AG09319 (cell line): ENCODE results near the gene STMP1.
A peak's percentile ranks its signal among the peaks of the same experiment; 100 is the strongest.

ENCODE experiments used
- DNase-seq: peaks from one replicate; pipeline ENCODE4 v3.0.0-alpha.2; 2010; ENCODE audit warnings: low read depth; ENCODE audit errors: extremely low read depth
- TF ChIP-seq, protein P1 (sequence below): IDR thresholded peaks from 2 replicates; pipeline ENCODE4 v1.5.1; 2011; ENCODE audit warnings: low read depth, mild to moderate bottlenecking, inconsistent platforms, low read length, moderate library complexity

Gene STMP1

DNA sequence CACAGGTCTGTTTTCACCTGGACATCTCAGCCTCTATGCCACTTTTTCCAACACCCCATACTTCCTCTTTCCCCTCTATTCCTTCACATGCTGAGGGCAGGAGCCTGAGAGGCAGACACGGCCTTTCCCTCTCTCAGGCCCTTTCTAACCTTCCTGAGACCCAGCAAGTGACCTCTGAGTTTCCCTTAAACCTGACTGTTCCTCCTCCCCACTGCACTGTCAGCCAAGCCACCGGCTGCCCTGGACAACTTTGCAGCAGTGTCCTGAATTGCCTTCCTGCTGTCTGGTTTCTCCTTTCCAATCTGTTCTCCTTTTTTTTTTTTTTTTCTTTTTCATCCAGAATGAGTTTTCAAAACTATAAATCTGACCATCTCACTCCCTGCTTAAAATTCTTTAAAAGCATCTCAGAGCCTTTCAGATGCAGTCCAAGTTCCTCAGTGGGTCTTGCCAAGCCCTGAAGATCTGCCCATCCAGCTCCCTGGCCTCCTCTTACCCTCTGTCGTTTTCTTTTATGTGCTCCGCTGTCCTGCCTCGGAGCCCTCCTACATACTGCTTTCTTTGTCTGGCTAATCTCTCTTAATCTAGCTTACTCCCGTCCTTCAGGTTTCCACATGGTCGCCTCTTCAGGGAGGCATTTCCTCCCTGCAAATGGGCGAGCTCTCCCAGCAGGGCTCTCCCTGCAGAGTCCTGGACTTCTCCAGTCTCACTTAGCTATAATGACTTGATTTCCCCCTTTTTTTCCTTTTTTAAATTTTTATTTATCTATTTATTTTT lies 35.1 kb downstream of the STMP1 start:
- TF ChIP-seq, protein P1, sequence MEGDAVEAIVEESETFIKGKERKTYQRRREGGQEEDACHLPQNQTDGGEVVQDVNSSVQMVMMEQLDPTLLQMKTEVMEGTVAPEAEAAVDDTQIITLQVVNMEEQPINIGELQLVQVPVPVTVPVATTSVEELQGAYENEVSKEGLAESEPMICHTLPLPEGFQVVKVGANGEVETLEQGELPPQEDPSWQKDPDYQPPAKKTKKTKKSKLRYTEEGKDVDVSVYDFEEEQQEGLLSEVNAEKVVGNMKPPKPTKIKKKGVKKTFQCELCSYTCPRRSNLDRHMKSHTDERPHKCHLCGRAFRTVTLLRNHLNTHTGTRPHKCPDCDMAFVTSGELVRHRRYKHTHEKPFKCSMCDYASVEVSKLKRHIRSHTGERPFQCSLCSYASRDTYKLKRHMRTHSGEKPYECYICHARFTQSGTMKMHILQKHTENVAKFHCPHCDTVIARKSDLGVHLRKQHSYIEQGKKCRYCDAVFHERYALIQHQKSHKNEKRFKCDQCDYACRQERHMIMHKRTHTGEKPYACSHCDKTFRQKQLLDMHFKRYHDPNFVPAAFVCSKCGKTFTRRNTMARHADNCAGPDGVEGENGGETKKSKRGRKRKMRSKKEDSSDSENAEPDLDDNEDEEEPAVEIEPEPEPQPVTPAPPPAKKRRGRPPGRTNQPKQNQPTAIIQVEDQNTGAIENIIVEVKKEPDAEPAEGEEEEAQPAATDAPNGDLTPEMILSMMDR = no peak
- DNase-seq = no peak

DNA sequence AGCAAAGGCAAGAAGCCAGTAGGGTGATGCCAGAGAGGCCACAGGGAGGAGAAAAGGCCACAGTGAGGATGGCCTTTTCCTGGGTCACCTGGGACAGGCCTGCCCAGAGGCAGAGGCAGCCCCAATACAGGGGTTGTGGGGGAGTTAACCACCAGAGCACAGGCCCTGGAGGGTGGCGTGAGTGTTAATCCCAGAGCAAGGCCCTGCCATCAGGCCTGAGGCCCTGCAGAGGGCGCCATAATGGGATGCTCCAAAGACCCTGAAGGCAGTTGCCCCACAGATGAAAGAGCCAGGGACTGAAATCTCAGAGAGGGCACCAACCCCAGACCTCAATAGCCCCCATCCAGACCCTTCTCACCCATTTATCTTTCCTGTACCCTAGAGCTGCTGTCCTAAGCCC lies 41.8 kb downstream of the STMP1 start:
- TF ChIP-seq, protein P1 = peak; percentile 6
- DNase-seq = no peak

DNA sequence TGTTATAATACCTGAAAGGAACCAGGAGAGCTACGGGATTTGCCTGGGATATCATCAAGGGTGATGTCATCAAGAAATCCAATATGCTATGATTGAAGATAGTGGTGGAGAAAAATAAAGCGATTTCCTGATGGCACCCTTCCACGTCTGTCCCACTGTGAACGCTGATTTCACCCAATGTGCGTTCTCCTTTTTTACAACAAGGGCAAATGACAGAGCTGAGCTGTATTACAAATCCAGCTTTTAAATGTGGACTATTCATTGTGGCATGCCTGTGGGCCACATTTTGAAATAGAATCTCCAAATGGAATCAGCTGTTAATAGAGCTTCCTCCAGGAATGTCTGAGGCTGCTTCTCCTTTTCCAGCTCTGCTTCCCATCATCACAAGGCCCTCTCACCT lies 42.4 kb downstream of the STMP1 start:
- TF ChIP-seq, protein P1 = no peak
- DNase-seq = no peak

DNA sequence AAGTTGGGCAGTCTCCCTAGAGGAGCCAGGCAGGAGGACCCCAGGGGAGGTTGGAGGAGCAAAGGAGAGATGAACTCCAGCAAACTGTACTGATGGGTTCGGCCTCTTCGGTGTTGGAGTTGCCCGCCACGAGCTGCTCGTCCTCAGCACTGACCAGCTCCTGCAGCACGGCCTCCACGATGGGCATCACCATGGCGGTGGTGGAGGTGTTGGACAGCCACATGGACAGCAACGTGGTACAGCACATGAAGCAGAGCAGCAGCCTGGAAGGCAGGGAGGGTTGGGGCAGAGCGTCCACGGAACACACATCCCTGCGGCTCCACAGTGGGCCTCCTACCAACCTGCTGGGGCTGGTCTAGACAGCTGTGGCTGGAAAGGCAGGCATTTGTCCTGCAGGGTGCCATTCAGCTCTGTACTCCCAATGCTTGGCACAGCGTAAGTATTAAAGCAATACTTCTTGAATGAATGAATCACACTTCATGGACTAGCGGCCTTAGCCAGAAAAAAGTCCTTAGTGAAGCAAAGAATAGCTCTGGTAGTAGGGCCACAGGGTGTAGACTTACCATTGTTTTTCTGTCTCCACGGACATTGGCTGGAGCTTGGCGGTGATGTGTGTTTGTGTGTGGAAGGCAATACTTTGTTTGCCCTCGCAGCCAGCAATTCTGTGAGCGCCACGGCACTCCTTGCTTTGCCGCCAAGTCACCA lies 43.9 kb downstream of the STMP1 start:
- no peak for DNase-seq
- TF ChIP-seq, protein P1 = no peak

DNA sequence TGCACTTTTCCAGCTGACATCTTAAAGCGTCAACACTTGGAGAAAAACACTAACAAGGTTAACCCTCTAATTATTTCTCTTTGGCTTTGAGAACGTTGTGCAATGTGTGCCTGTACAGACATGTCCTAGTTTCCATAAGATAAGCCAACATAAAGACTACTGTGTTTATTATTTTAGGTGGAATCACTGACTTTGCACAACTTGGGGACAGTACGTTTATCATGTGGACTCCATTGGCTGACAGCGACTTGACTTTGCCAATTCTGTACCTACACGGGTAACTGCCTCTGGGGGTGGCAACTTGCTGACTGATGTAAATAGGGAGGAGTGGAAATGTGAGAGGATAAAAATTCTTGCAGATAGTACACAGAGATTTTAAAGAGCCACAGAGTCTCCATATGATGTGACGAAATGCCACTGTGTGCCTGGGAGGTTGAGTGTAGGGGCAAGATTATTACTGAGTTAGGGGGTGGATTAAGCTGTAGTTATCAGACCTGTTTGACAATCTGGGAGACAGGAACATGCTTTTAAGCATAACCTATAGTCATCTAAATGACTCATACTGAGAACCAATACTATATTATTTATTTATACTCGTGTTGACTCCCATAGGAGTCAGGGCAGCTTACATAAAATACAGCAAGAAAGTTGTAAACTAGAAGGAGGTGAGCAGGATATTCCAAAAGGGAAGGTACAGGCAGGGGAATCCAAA lies 44.7 kb downstream of the STMP1 start:
- TF ChIP-seq, protein P1 = no peak

DNA sequence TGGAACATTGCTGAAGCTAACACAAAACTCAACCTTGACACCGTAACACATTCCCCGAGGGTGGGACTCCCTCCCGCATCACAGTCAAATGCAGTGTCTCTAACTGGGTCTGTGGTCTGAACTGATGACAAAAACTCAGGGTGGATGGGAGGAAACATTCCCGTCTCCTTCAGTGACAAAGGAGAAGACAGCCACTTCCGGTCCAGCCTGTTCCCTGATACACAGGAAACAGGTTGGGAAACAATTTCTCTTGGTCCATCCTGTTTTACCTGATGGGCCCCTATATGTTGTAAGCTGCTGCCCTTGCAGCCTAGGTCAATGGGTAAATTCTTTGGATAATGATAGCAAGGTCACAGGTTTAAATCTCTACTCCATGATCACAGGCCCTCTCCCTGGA lies 45.3 kb downstream of the STMP1 start:
- DNase-seq = no peak
- TF ChIP-seq, protein P1 = no peak

More for the DNA sequence above, 44.7 kb downstream of the STMP1 start:
- no peak for DNase-seq

DNA sequence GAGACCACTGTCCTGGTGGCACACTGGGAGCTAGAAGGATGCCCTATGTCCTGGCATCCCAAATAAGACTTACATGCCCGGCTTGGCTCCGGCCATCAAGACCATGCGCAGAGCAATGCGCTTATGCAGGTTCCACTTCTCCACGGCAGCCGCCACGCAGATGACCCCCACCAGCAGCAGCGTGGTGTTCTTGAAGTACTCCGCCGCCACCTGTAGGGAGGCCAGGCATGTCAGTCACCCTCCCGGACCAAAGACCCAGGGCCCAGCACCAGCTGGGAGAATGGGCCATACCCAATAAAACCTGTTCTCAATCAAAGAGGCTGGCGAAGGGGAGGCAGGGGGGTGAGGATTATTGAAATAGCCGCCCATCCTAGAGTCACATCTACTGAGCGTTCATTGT lies 45.7 kb downstream of the STMP1 start:
- no peak for DNase-seq
- TF ChIP-seq, protein P1 = no peak
